Natural killer cell (primary cell): ENCODE data around the gene HIVEP3. TPM values are rescaled to one million over a fixed set of nuclear protein-coding genes. Genes with fewer than 3 reads are reported as not detected.

Experiments
- ATAC-seq, 3 donors: fragments of 150-1000 bp in 2 of 3; fragments of 200-7000 bp in 1 of 3; cut with Tn5 transposase; 1 replicate in 1 of 3; 2 replicates in 2 of 3; pipeline ENCODE4 v1.10.0; 2021; ENCODE audit warnings: mild to moderate bottlenecking in 2 of 3, moderate library complexity in 2 of 3
- DNase-seq, 2 donors: peaks; one replicate each; pipeline versions ENCODE4 v3.0.0 to v3.0.0-alpha.2; 2013 to 2021; ENCODE audit warnings: mixed read lengths in 1 of 2
- H3K27ac ChIP-seq: one replicate; pipeline ENCODE4 v1.5.1; 2013; ENCODE audit warnings: mild to moderate bottlenecking, low read length
- H3K27me3 ChIP-seq: one replicate; pipeline ENCODE4 v1.6.1; 2013; ENCODE audit warnings: low read length; ENCODE audit not compliant: control insufficient read depth, insufficient read depth
- H3K36me3 ChIP-seq: one replicate; pipeline ENCODE4 v1.6.1; 2013; ENCODE audit warnings: low read length; ENCODE audit not compliant: control insufficient read depth, insufficient read depth
- H3K4me1 ChIP-seq: one replicate; pipeline ENCODE4 v1.6.1; 2013; ENCODE audit warnings: low read length; ENCODE audit not compliant: control insufficient read depth, insufficient read depth
- H3K4me3 ChIP-seq: one replicate; pipeline ENCODE4 v1.5.1; 2013; ENCODE audit warnings: low read length
- H3K9me3 ChIP-seq: one replicate; pipeline ENCODE4 v1.6.1; 2013; ENCODE audit warnings: low read length; ENCODE audit not compliant: control insufficient read depth, insufficient read depth
- H3K27ac Mint-ChIP-seq, 2 donors: one replicate each; pipeline ENCODE4 v1.8.0; 2022; ENCODE audit warnings: mild to moderate bottlenecking in 2 of 2, mixed read lengths in 2 of 2, moderate library complexity in 1 of 2
- H3K27me3 Mint-ChIP-seq, 2 donors: one replicate each; pipeline ENCODE4 v1.8.0; 2022; ENCODE audit warnings: low read depth in 2 of 2, mixed read lengths in 2 of 2
- H3K36me3 Mint-ChIP-seq: one replicate; pipeline ENCODE4 v1.8.0; 2022; ENCODE audit warnings: mixed read lengths
- H3K4me1 Mint-ChIP-seq, 2 donors: one replicate each; pipeline ENCODE4 v1.8.0; 2022; ENCODE audit warnings: mixed read lengths in 2 of 2
- H3K4me3 Mint-ChIP-seq: one replicate; pipeline ENCODE4 v1.8.0; 2022; ENCODE audit warnings: mild to moderate bottlenecking, moderate library complexity, mixed read lengths
- H3K9me3 Mint-ChIP-seq, 2 donors: one replicate each; pipeline ENCODE4 v1.8.0; 2022; ENCODE audit warnings: mixed read lengths in 2 of 2
- WGBS: methylation state at CpG from one replicate; pipeline ENCODE4 v1.1.7; 2013; ENCODE audit warnings: missing lambda C conversion rate; ENCODE audit not compliant: insufficient coverage; 5-methylcytosine and 5-hydroxymethylcytosine counted together
- intact Hi-C: fragments of 100-400 bp; cut with micrococcal nuclease; formaldehyde crosslinking; loops from one replicate; pipeline ENCODE4 v1.14.2; 2022
- total RNA-seq, 4 donors: library from RNA; stranded (reverse); fragments of 120-200 nt in 1 of 4; gene quantifications; one replicate each; pipeline versions ENCODE4 v1.2.3 to v1.2.4, GENCODE V29; 2013 to 2022
- TF ChIP-seq, protein P1 (sequence below): fragments of 200-600 bp; IDR thresholded peaks from one replicate; pipeline ENCODE4 v1.8.0; 2022; ENCODE audit warnings: antibody characterized with exemption

HIVEP3 gene
- total RNA-seq, 3 donors from 2014 or later (not counting 1 experiment from before 2014, with no cell fraction given) = 26.2 to 35.2 (median 29.8) TPM

- Histone ChIP-seq H3K4me1 (peaks cover 25% of the 10 kb centered on the region), H3K4me3 (no peak overlapping the region), H3K9me3 (no peaks in the 10 kb centered on the region), H3K27me3 (no peaks in the 10 kb centered on the region), H3K27ac (no peak overlapping the region), H3K36me3 (no peaks in the 10 kb centered on the region)
- Mint-ChIP-seq H3K9me3 (no peaks in the 10 kb centered on the region), H3K4me1 (peaks cover 38 to 40% of the 10 kb centered on the region in 2 donors), H3K27me3 (no peaks in the 10 kb centered on the region), H3K4me3 (no peak overlapping the region), H3K27ac (no peak overlapping the region), H3K36me3 (no peaks in the 10 kb centered on the region)
- TF ChIP-seq, protein P1, sequence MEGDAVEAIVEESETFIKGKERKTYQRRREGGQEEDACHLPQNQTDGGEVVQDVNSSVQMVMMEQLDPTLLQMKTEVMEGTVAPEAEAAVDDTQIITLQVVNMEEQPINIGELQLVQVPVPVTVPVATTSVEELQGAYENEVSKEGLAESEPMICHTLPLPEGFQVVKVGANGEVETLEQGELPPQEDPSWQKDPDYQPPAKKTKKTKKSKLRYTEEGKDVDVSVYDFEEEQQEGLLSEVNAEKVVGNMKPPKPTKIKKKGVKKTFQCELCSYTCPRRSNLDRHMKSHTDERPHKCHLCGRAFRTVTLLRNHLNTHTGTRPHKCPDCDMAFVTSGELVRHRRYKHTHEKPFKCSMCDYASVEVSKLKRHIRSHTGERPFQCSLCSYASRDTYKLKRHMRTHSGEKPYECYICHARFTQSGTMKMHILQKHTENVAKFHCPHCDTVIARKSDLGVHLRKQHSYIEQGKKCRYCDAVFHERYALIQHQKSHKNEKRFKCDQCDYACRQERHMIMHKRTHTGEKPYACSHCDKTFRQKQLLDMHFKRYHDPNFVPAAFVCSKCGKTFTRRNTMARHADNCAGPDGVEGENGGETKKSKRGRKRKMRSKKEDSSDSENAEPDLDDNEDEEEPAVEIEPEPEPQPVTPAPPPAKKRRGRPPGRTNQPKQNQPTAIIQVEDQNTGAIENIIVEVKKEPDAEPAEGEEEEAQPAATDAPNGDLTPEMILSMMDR = no peak
- 88% methylated on average over 12 of the region's 12 CpGs for whole genome bisulfite sequencing
- DNase-seq (peak in 1 of 2 donors; percentile 36), ATAC-seq (peak in 1 of 3 donors; percentile 36)
- intact Hi-C loops = no loop called here
Observed at GRCh38 chr1:41720861-41721410, 197.8 kb downstream of the HIVEP3 start.

DNA sequence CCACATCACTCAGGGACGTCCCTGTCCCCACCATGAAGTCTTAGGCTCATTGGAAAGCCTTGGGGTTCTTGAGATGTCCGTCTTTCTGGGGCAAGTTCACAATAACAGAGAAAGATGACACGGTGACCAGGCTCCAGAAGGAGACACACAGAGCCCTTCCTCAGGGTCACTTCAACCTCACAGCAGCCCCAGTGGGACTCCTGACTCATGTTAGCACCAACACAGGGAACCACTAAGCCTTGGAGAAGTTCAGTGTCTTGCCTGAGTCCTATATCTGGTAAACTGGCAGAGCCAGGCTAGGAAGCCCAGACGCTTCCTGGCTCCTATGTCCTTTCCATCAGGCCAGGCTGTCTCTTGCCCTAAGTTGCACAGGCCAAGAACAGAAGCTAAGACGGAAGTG is 199.1 kb downstream of the HIVEP3 start:
- Histone ChIP-seq H3K36me3 (no peaks in the 10 kb centered on the region), H3K9me3 (no peaks in the 10 kb centered on the region), H3K27me3 (no peaks in the 10 kb centered on the region), H3K27ac (no peak overlapping the region), H3K4me1 (peaks cover 21% of the 10 kb centered on the region), H3K4me3 (no peak overlapping the region)
- TF ChIP-seq, protein P1 = no peak
- intact Hi-C loops = no loop called here
- Mint-ChIP-seq H3K4me1 (peaks cover 39 to 41% of the 10 kb centered on the region in 2 donors), H3K27me3 (no peaks in the 10 kb centered on the region), H3K27ac (no peak overlapping the region), H3K9me3 (no peaks in the 10 kb centered on the region), H3K4me3 (no peak overlapping the region), H3K36me3 (no peaks in the 10 kb centered on the region)
- ATAC-seq = no peak
- 93% methylated on average over 5 of the region's 5 CpGs for WGBS
- no peak for DNase-seq

DNA sequence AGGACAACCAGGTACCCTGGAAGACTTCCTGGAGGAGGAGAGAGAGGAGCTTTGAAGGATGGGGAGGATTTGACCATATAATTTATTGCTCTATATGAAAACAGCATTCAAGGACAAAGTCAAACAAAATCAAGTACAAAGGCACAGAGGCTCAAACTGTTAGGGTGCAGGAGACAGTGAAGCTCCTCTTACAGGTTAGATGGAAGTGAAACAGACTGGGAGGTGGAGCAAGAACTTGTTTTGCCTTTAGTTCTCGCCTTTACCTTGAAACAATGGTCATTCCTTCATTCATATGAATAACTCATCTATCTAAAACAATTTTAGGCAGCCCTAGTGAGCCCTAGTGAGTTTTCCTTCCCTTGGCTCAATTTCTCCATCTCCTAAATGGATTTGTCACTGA is 199.6 kb downstream of the HIVEP3 start:
- Histone ChIP-seq H3K27ac (no peak overlapping the region), H3K9me3 (no peaks in the 10 kb centered on the region), H3K27me3 (no peaks in the 10 kb centered on the region), H3K36me3 (no peaks in the 10 kb centered on the region), H3K4me1 (peaks cover 21% of the 10 kb centered on the region), H3K4me3 (no peak overlapping the region)
- Mint-ChIP-seq H3K9me3 (no peaks in the 10 kb centered on the region), H3K4me1 (peaks cover 39 to 41% of the 10 kb centered on the region in 2 donors), H3K27me3 (no peaks in the 10 kb centered on the region), H3K4me3 (no peak overlapping the region), H3K36me3 (no peaks in the 10 kb centered on the region), H3K27ac (no peak overlapping the region)
- TF ChIP-seq, protein P1 = no peak
- no peak for DNase-seq
- no peak for ATAC-seq
- 67% methylated on average over 1 of the region's 1 CpG for WGBS
- intact Hi-C loops = no loop called here

DNA sequence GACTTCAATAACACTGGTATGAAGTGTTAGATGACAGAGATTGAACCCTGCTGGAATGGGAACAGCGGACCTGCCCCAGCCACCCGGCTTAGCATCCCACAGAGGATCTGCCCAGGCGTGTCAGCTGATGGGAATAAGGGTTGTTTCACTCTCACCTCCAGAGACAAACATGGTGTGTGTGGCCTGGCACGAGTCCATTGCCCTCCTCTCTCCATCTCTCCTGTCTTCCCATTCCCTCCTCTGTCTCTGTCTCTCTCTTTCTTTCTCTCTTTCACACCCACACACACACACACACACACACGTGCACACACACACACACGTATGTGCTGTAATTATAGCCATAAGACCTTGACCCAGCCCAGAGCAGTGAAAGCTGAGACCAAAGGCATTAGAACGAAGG is 200.2 kb downstream of the HIVEP3 start:
- ATAC-seq = no peak

More for the DNA sequence above, 200.2 kb downstream of the HIVEP3 start:
- no peaks in the 10 kb centered on the region for H3K9me3 ChIP-seq
- intact Hi-C loops = no loop called here
- no peak overlapping the region for H3K27ac ChIP-seq
- H3K9me3 Mint-ChIP-seq = no peaks in the 10 kb centered on the region
- no peaks in the 10 kb centered on the region for H3K36me3 Mint-ChIP-seq
- DNase-seq = no peak
- peaks cover 36 to 37% of the 10 kb centered on the region in 2 donors for H3K4me1 Mint-ChIP-seq
- TF ChIP-seq, protein P1 = no peak
- H3K4me3 Mint-ChIP-seq = no peak overlapping the region
- no peaks in the 10 kb centered on the region for H3K27me3 ChIP-seq
- no peak overlapping the region for H3K27ac Mint-ChIP-seq
- no peaks in the 10 kb centered on the region for H3K27me3 Mint-ChIP-seq
- H3K4me3 ChIP-seq = no peak overlapping the region
- 95% methylated on average over 7 of the region's 7 CpGs for WGBS
- H3K4me1 ChIP-seq = peaks cover 21% of the 10 kb centered on the region
- no peaks in the 10 kb centered on the region for H3K36me3 ChIP-seq
